Caco-2 (cell line): ENCODE measurements around the gene STK32B. TPM values are rescaled to one million over a fixed set of nuclear protein-coding genes. Genes with fewer than 3 reads are reported as not detected.

Experiments used
- BruUV-seq: library from RNA; stranded (reverse); fragments of 400-500 nt; replicated peaks from 2 replicates; lab custom pipeline; 2021; lab: Mats Ljungman, UMichigan
- CTCF ChIA-PET: fragments of 300-600 bp; sonication (Branson Sonifier 250); formaldehyde crosslinking; loops from one replicate; lab custom pipeline; 2022; ENCODE audit warnings: antibody characterized with exemption; lab: Charles Lee
- POLR2A ChIA-PET: fragments of 300-600 bp; sonication (Branson Sonifier 250); formaldehyde crosslinking; loops from one replicate; lab custom pipeline; 2022; ENCODE audit warnings: antibody characterized with exemption; lab: Charles Lee
- DNase-seq, 2 experiments: peaks; one replicate each; pipeline versions ENCODE4 v3.0.0 to v3.0.0-alpha.2; 2020 to 2022
- H3K27me3 ChIP-seq: replicated peaks from 2 replicates; pipeline ENCODE4 v1.6.0; 2011; ENCODE audit warnings: low read length; ENCODE audit not compliant: control insufficient read depth, insufficient read depth
- H3K36me3 ChIP-seq: 2 replicates; pipeline ENCODE4 v1.5.1; 2011; ENCODE audit warnings: low read length; ENCODE audit not compliant: control insufficient read depth, insufficient read depth
- H3K4me1 ChIP-seq: fragments of 250-450 bp; sonication (Bioruptor Pico); 2 replicates; pipeline ENCODE4 v1.5.1; 2020; ENCODE audit warnings: mild to moderate bottlenecking
- H3K4me3 ChIP-seq: 2 replicates; pipeline ENCODE4 v1.5.1; 2011; ENCODE audit warnings: low read depth, mild to moderate bottlenecking, control low read depth, low read length
- H3K9me3 ChIP-seq: fragments of 250-450 bp; sonication (Bioruptor Pico); 2 replicates; pipeline ENCODE4 v1.5.1; 2020; ENCODE audit warnings: mild to moderate bottlenecking, moderate library complexity
- H3K27ac Mint-ChIP-seq: one replicate; pipeline ENCODE4 v1.8.0; 2022; ENCODE audit warnings: mixed read lengths; ENCODE audit not compliant: unreplicated experiment
- H3K27me3 Mint-ChIP-seq: one replicate; pipeline ENCODE4 v1.8.0; 2022; ENCODE audit warnings: mixed read lengths; ENCODE audit not compliant: insufficient read depth, unreplicated experiment
- H3K36me3 Mint-ChIP-seq: one replicate; pipeline ENCODE4 v1.8.0; 2022; ENCODE audit warnings: mild to moderate bottlenecking, mixed read lengths; ENCODE audit not compliant: insufficient read depth, unreplicated experiment
- H3K4me1 Mint-ChIP-seq: one replicate; pipeline ENCODE4 v1.8.0; 2022; ENCODE audit warnings: low read depth, mixed read lengths; ENCODE audit not compliant: unreplicated experiment
- H3K4me3 Mint-ChIP-seq: one replicate; pipeline ENCODE4 v1.8.0; 2022; ENCODE audit warnings: mild to moderate bottlenecking, moderate library complexity, mixed read lengths; ENCODE audit not compliant: unreplicated experiment
- H3K9me3 Mint-ChIP-seq: one replicate; pipeline ENCODE4 v1.8.0; 2022; ENCODE audit warnings: mixed read lengths; ENCODE audit not compliant: unreplicated experiment
- intact Hi-C: fragments of 100-400 bp; cut with micrococcal nuclease; formaldehyde crosslinking; loops from one replicate; pipeline ENCODE4 v1.10.0; 2022; ENCODE audit not compliant: unreplicated experiment
- total RNA-seq: library from RNA; stranded (reverse); gene quantifications from 2 replicates; pipeline ENCODE4 v1.2.3, GENCODE V29; 2022
- TF ChIP-seq, protein P1 (sequence below), 2 experiments: fragments of 200-600 bp in 1 of 2; IDR thresholded peaks; 1 replicate in 1 of 2; 2 replicates in 1 of 2; pipeline versions ENCODE4 v1.5.1 to v1.8.0; 2011 to 2022; ENCODE audit warnings: antibody characterized with exemption in 1 of 2, control low read depth in 1 of 2, inconsistent platforms in 1 of 2, low read depth in 1 of 2, low read length in 1 of 2, mild to moderate bottlenecking in 1 of 2, moderate library complexity in 1 of 2; ENCODE audit not compliant: insufficient read depth in 1 of 2, severe bottlenecking in 1 of 2, unreplicated experiment in 1 of 2

The STK32B gene
- total RNA-seq, 1 experiment from 2014 or later = 11.2 TPM

DNA sequence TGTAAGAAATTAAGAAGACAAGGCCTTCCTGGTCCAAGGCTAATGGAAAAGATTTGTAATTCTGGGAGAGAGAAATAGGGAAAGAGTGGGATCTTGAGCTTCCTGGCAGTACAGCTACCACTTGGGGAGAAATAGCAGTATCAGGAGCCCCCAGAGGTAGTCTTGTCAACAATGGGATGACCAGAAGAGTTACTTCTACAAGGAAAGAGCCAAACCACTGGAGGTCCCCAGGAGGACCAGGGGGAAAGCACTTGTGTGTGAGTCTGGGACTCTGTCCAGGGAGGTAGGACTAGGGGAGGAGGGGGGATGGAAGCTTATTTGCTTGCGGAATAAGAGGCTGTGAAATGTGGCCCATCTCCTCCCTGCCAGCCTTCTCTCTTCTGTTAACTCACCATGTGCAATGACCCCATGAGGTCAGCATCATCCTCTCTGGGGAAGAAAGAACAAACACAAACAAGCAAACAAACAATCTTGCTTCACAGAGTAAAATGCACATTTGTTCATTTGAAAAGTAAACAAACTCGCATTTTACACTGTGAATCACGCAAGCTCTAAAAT, 160.1 kb downstream of the STK32B start:
- no peak overlapping the region for H3K27ac Mint-ChIP-seq
- ChIA-PET POLR2A (no interaction called here), CTCF (no interaction called here)
- Histone ChIP-seq H3K9me3 (no peaks in the 10 kb centered on the region), H3K27me3 (no peaks in the 10 kb centered on the region), H3K4me1 (no peaks in the 10 kb centered on the region), H3K36me3 (no peaks in the 10 kb centered on the region), H3K4me3 (no peak overlapping the region)
- intact Hi-C loops = no loop called here
- no TSS peak for BruUV-seq
- H3K4me3 Mint-ChIP-seq = no peak overlapping the region
- H3K27me3 Mint-ChIP-seq = peaks cover 9% of the 10 kb centered on the region
- H3K36me3 Mint-ChIP-seq = no peaks in the 10 kb centered on the region
- no peak for DNase-seq
- no peaks in the 10 kb centered on the region for H3K4me1 Mint-ChIP-seq
- TF ChIP-seq, protein P1, sequence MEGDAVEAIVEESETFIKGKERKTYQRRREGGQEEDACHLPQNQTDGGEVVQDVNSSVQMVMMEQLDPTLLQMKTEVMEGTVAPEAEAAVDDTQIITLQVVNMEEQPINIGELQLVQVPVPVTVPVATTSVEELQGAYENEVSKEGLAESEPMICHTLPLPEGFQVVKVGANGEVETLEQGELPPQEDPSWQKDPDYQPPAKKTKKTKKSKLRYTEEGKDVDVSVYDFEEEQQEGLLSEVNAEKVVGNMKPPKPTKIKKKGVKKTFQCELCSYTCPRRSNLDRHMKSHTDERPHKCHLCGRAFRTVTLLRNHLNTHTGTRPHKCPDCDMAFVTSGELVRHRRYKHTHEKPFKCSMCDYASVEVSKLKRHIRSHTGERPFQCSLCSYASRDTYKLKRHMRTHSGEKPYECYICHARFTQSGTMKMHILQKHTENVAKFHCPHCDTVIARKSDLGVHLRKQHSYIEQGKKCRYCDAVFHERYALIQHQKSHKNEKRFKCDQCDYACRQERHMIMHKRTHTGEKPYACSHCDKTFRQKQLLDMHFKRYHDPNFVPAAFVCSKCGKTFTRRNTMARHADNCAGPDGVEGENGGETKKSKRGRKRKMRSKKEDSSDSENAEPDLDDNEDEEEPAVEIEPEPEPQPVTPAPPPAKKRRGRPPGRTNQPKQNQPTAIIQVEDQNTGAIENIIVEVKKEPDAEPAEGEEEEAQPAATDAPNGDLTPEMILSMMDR (IDR thresholded peaks at IDR 0.05; ENCODE audit: insufficient read depth in 1 of 2, low read depth in 1 of 2, low read length in 1 of 2, severe bottlenecking in 1 of 2, unreplicated experiment in 1 of 2) = no peak
- no peaks in the 10 kb centered on the region for H3K9me3 Mint-ChIP-seq

DNA sequence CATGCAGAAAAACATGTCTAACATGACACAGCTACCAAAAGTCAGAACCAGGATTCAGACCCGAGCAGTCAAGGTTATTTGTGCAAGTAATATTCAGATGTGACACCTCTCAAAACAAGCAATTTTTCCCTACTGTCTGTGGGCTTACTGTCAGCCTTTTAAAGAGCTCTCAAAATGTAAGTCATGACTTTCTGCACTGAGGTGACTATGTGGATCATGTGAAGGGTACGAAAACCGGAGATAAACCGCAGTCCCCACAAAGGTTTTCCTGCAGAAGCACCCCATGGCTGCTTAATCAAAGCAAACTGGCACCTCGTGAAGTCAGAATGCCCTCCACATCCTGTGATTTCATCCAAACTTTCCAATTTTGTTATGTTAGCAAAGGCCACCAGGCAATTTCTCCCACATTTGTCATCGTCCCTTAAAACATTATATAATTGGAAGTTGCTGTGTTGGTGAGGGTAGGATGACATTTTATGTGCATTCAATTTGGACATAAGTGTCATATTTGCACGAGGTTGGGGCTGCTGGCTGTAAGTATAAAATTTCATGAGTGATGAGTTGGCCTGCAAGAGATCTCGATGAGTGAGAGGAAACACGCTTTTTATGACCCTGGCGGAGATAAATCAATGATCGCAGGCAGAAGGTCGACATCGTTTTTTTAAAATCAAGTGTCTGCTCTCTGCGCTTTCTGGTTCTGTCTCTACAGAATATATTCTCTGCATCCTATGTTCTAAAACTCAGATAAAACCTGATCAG, 161.2 kb downstream of the STK32B start:
- intact Hi-C loops = no loop called here
- Mint-ChIP-seq H3K27me3 (peaks cover 11% of the 10 kb centered on the region), H3K9me3 (no peaks in the 10 kb centered on the region), H3K36me3 (no peaks in the 10 kb centered on the region), H3K27ac (no peak overlapping the region), H3K4me1 (no peaks in the 10 kb centered on the region), H3K4me3 (no peak overlapping the region)
- Histone ChIP-seq H3K4me1 (no peaks in the 10 kb centered on the region), H3K9me3 (no peaks in the 10 kb centered on the region), H3K27me3 (no peaks in the 10 kb centered on the region), H3K4me3 (no peak overlapping the region), H3K36me3 (no peaks in the 10 kb centered on the region)
- DNase-seq = no peak
- CTCF ChIA-PET = no interaction called here
- no TSS peak for BruUV-seq
- POLR2A ChIA-PET = no interaction called here
- TF ChIP-seq, protein P1 (IDR thresholded peaks at IDR 0.05; ENCODE audit: insufficient read depth in 1 of 2, low read depth in 1 of 2, low read length in 1 of 2, severe bottlenecking in 1 of 2, unreplicated experiment in 1 of 2) = no peak

DNA sequence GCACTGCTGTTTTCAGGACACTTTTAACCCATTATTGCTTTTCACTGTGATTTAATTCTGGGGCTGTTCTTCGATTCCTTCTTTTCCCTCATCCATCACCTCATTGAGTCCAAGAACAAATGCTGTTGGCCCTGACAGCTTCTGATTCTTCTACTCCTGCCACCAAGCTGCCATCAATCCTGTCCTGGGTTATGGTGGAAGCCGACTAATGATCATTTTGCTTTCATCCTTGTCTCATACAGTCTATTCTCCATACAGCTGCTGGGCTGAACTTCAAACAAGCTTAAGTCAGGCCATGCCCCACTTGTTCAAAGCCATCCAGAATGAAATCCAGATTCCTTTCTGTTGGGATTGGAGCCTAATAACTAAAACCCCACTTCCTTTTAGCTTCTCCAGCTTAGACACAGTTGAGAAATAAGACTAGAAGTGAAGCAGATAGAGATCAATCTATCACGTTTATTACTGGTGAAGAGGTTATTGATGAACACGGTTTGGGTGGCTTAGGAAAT, 161.9 kb downstream of the STK32B start:
- H3K4me3 ChIP-seq = no peak overlapping the region
- ChIA-PET POLR2A (no interaction called here), CTCF (no interaction called here)
- Mint-ChIP-seq H3K27ac (no peak overlapping the region), H3K4me1 (no peaks in the 10 kb centered on the region), H3K4me3 (no peak overlapping the region), H3K27me3 (peaks cover 11% of the 10 kb centered on the region), H3K9me3 (no peaks in the 10 kb centered on the region), H3K36me3 (no peaks in the 10 kb centered on the region)
- H3K36me3 ChIP-seq = no peaks in the 10 kb centered on the region
- TF ChIP-seq, protein P1 (IDR thresholded peaks at IDR 0.05; ENCODE audit: insufficient read depth in 1 of 2, low read depth in 1 of 2, low read length in 1 of 2, severe bottlenecking in 1 of 2, unreplicated experiment in 1 of 2) = no peak
- no TSS peak for BruUV-seq
- no peaks in the 10 kb centered on the region for H3K9me3 ChIP-seq
- intact Hi-C loops = no loop called here
- H3K27me3 ChIP-seq = no peaks in the 10 kb centered on the region
- DNase-seq = no peak
- H3K4me1 ChIP-seq = no peaks in the 10 kb centered on the region
